GM18505 (cell line): ENCODE results near the gene CEND1.
A peak's percentile ranks its signal among the peaks of the same experiment; 100 is the strongest.

Experiments used
- ATAC-seq: cut with Tn5 transposase; IDR thresholded peaks from one replicate; pipeline ENCODE4 v1.9.1; 2021; ENCODE audit not compliant: unreplicated experiment
- POLR2A ChIP-seq: IDR thresholded peaks from 4 replicates; pipeline ENCODE4 v1.6.1; 2011; ENCODE audit warnings: borderline replicate concordance; ENCODE audit not compliant: insufficient read depth, insufficient read length; ENCODE audit errors: extremely low read depth

Gene CEND1

DNA sequence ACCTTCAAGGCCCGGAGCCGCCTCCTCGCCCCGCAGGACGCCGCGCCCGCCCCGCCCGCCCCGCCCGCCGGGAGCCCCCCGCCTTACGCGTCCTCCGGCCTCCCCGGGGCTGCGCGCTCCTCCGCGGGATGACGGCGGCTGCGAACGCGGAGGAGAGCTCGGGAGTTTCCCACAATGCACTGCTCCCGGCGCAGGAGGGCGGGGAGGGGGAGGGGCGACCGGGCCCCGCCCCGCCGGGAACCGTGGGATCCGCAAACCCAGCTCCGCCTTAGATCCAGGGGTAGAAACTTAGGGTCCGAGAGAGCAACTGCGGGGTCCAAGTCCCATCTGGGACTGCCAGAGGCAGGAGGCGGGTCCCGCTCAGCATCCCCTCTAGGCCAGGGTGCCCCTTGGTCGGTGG, at the start of gene CEND1:
TSS of gene CEND1 (minus strand) at position 148 of the 400 bp plus-strand sequence. CDS start 1,514 bp downstream, outside the sequence.
- no peak for TF ChIP-seq POLR2A
- no peak for ATAC-seq

DNA sequence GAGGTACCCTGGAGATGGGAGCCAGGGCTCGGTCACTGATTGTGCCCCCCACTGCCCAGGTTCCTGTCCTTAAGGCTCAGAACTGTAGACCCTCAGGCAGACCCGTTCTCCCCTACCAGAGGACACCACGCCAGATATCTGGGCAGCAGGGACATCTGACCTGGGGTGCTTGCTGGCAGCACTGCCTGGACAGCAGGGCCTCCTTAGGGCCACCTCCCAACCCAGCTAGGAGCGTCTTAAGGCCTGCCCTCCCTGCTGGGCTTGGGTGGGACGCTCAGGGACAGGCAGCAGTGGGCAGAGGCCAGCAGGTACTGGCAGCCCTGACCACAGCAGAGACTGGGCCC, 49.4 kb upstream of the CEND1 start:
- TF ChIP-seq POLR2A, result no peak

GRCh38 chr11:838441-839279, 48.8 kb upstream of the CEND1 start:
- ATAC-seq, result no peak
- no peak for TF ChIP-seq POLR2A

More for the DNA sequence above, 49.4 kb upstream of the CEND1 start:
- no peak for ATAC-seq

GRCh38 chr11:837990-838307, 48.1 kb upstream of the CEND1 start:
- TF ChIP-seq POLR2A, result no peak
- no peak for ATAC-seq

- ATAC-seq, result no peak
- TF ChIP-seq POLR2A, result peak; percentile 5
Measured at GRCh38 chr11:837189-837989, 47.5 kb upstream of the CEND1 start.

DNA sequence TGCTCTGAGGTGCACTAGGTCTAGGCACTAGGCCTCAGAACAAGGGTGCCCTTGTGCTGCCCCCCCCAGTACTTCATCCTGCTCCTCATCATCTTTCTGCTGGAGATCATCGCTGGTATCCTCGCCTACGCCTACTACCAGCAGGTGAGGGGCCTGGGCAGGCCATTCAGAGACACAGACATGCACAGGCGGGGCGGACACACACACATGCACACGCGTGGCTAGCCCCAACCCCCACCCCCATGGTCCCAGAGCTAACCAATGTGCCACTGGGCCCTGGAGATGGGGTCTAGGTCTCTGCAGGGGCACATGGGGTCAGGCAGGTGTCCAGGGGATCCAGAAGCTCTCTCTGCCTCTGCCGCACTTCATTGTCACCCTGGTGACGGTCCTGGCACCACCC, 46.8 kb upstream of the CEND1 start:
- TF ChIP-seq POLR2A, result peak; percentile 20
- ATAC-seq, result no peak

GRCh38 chr11:836274-836673, 46.4 kb upstream of the CEND1 start:
- ATAC-seq, result no peak
- no peak for TF ChIP-seq POLR2A

DNA sequence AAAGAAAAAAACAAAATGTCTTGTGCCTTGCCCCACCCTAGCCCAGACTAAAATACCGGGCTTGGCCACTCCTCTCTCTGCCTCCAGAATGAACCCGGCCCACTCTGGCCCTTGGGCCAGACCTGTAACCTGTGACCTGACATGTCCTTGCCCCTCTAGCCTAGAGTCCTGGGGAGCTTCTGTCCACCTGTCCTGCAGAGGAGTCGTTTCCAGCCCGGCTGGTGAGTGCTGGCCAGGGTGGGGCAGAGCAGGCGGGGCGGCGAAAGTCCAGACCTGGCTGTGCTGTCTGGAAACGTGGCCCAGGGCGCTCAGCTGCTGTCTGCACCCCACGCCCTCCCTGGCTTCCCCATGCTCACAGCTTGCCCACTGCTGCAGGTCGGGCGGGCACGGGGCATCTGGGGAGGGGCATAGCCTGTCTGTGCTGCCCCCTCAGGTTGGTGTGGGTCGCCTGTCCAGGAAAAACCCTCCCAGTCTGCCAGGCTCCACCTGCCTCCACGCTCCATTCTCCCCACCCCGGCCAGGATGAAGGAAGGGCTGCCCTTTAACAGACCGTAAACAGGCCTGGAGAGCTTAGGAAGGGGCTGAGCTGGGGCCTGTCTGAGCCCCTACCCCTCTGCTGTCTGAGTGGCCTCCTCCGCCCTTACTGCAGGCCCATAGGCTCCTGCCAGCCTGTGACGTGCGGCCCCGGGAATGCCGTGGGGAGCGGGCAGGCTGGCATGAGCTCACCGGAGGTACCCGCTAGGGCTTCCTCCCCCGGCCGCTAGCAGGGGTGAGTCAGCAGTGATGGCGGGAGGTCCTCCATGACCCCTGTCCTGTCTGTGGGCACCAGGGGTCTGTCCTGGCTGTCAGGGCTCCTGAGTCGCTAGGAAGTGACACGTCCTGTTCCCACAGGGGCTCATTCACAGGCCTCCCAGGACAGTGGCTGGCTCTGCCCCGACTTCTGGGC, 44.8 kb upstream of the CEND1 start:
- ATAC-seq, result no peak
- no peak for TF ChIP-seq POLR2A

GRCh38 chr11:833849-834311, 44.0 kb upstream of the CEND1 start:
- no peak for TF ChIP-seq POLR2A
- no peak for ATAC-seq

DNA sequence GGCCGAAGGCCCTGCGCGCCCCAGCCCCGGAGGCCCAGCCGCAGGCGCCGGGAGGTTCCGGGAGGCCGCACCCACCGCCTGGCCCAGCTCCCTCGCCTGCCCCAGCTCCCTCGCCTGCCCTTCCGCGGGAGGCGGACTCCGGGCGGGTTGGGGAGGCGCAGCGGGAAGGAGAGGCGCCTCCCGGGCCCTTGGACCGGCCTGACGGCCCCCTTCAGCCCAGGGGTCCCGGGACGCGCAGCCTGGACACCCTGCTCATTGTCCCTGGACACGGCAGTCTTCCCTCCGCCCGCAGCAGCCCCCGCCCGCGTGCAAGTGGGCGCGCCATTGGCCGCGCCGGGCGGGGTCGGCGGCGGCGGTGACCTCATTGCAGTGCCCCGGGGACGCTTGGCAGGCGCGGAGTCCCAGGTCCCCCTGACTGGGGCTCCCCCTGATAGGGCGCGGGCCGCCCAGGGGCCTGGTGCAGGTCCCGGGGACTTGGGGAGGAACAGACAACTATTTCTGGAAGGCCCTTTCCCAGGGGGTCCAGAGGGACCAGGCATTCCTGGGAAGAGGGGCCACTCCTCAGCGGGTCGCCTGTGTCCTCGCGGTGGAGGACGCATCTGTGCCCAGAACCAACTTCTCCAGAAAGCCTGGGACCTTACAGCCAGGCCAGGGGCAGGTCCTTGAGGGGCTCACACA, 43.4 kb upstream of the CEND1 start:
- ATAC-seq, result no peak
- TF ChIP-seq POLR2A, result no peak

DNA sequence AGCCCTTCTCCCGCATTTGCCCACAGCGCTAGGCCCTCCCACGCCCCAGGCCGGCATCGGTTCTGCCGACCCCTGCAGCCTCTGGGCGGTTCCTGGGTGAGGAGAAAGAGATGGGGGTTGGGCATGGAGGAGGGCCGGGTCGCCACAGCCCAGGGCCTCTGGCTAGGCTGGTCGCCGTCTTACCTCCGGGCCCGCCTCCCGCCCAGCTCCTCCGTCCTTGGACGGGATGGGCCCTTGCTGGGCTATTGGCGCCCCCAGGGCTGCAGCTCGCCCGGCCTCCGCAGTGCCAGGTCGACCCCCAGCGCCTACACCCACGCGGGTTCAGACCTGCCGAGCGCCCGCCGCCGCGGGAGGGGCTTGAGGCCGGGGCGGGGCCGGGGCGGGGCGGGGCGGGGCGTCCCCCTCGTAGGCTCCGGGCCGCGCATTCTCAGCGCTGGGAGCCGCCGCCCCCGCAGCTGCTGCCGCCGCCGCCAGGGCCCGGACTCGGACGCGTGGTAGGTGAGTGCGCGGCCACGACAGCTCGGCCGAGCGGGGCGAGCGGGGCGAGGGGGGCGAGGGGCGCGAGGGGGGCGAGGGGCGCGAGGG, 42.7 kb upstream of the CEND1 start, which contains the start of gene CD151:
TSS of gene CD151 (plus strand) at position 424 of the 585 bp plus-strand sequence. CDS start 3,118 bp downstream, outside the sequence.
- ATAC-seq, result no peak

GRCh38 chr11:831961-832528, 42.2 kb upstream of the CEND1 start:
- TF ChIP-seq POLR2A, result no peak

More for the DNA sequence above, 42.7 kb upstream of the CEND1 start, which contains the start of gene CD151:
- TF ChIP-seq POLR2A, result no peak

More at GRCh38 chr11:831961-832528, 42.2 kb upstream of the CEND1 start:
- ATAC-seq, result no peak
